Cardiac muscle cell (in vitro differentiated cells and primary cell): ENCODE data around the gene ZAR1. TPM values are rescaled to one million over a fixed set of nuclear protein-coding genes. Genes with fewer than 3 reads are reported as not detected.

Experiments
- DNase-seq, 2 donors: peaks; one replicate each; pipeline versions ENCODE4 v3.0.0 to v3.0.0-alpha.2; 2010 to 2017; ENCODE audit warnings: low read depth in 1 of 2, low spot score in 1 of 2
- H3K27ac ChIP-seq: fragments of 200-600 bp; sonication (generic); 2 replicates; pipeline ENCODE4 v1.5.1; 2016
- H3K27me3 ChIP-seq: fragments of 200-600 bp; sonication (generic); 2 replicates; pipeline ENCODE4 v1.6.0; 2016; ENCODE audit warnings: control low read depth
- H3K36me3 ChIP-seq: fragments of 200-600 bp; sonication (generic); 2 replicates; pipeline ENCODE4 v1.5.1; 2016; ENCODE audit warnings: control low read depth
- H3K4me1 ChIP-seq: fragments of 200-600 bp; sonication (generic); 2 replicates; pipeline ENCODE4 v1.8.1; 2017; ENCODE audit warnings: low read depth, mild to moderate bottlenecking, mixed run types
- H3K4me3 ChIP-seq: fragments of 200-600 bp; sonication (generic); 2 replicates; pipeline ENCODE4 v1.5.1; 2016; ENCODE audit warnings: mild to moderate bottlenecking
- H3K9me3 ChIP-seq: fragments of 200-600 bp; sonication (generic); 2 replicates; pipeline ENCODE4 v1.5.1; 2017; ENCODE audit warnings: low read depth, mild to moderate bottlenecking, control low read depth
- polyA plus RNA-seq: library from polyadenylated mRNA; unstranded; fragments of >200 nt; fragmentation: Nextera tagmentation; extraction: Ambion mirVana; gene quantifications from 2 replicates; pipeline ENCODE4 v1.2.1, GENCODE V29; 2016
- total RNA-seq: library from RNA; depleted of rRNA; stranded (reverse); fragments of >200 nt; gene quantifications from 2 replicates; pipeline ENCODE4 v1.2.3, GENCODE V29; 2016
- TF ChIP-seq, protein P1 (sequence below): IDR thresholded peaks from 2 replicates; pipeline ENCODE4 v1.5.1; 2012; ENCODE audit warnings: low read depth, mild to moderate bottlenecking, low read length

The ZAR1 gene
- total and polyA plus RNA-seq, 2 experiments from 2014 or later: not detected

DNA sequence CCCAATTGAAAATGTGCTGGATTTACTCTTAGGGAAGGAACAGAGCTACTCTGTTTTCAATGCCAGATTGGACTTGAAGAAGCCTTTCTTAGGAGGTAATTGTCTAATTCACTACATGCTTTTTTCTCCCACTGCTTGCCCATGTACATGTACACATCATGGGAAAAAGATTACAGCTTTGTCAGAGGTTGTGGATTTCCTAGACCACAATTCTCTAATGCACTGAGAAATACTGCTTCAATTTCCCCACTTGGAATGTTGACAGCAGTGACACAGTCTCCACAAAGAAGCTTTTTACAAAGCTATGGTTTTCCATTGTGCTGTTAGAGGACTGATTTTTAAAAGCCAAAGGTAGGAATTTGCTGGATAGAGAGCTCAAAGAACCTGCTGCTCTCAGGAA lies 19.5 kb downstream of the ZAR1 start:
- no peaks in the 10 kb centered on the region for H3K27me3 ChIP-seq
- H3K27ac ChIP-seq: no peak overlapping the region
- no peaks in the 10 kb centered on the region for H3K9me3 ChIP-seq
- H3K4me1 ChIP-seq: no peaks in the 10 kb centered on the region
- H3K4me3 ChIP-seq: no peak overlapping the region
- H3K36me3 ChIP-seq: peaks cover 73% of the 10 kb centered on the region
- DNase-seq: no peak
- TF ChIP-seq, protein P1, sequence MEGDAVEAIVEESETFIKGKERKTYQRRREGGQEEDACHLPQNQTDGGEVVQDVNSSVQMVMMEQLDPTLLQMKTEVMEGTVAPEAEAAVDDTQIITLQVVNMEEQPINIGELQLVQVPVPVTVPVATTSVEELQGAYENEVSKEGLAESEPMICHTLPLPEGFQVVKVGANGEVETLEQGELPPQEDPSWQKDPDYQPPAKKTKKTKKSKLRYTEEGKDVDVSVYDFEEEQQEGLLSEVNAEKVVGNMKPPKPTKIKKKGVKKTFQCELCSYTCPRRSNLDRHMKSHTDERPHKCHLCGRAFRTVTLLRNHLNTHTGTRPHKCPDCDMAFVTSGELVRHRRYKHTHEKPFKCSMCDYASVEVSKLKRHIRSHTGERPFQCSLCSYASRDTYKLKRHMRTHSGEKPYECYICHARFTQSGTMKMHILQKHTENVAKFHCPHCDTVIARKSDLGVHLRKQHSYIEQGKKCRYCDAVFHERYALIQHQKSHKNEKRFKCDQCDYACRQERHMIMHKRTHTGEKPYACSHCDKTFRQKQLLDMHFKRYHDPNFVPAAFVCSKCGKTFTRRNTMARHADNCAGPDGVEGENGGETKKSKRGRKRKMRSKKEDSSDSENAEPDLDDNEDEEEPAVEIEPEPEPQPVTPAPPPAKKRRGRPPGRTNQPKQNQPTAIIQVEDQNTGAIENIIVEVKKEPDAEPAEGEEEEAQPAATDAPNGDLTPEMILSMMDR: no peak

DNA sequence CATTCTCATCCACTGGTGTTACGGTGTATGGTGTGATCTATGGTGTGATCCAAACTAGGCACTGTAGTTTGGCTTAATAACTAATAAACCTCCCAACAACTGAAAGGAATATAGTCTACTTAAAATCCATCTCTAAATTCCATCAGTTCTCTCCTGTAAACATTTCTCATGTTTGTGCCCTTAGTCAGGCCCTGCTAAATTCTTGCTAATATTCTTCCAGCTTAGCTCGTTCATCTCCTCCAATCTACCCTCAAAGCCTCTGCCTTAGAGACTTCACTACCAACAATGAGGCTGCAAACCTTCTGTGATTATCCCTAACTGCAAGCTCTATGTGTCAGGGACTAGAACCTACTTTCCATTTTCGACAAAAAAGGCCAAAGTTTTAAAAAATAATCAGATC lies 28.1 kb downstream of the ZAR1 start:
- Histone ChIP-seq H3K27ac (no peak overlapping the region), H3K27me3 (no peaks in the 10 kb centered on the region), H3K36me3 (peaks cover 38% of the 10 kb centered on the region), H3K4me1 (peaks cover 6% of the 10 kb centered on the region), H3K9me3 (no peaks in the 10 kb centered on the region), H3K4me3 (no peak overlapping the region)
- DNase-seq: no peak
- TF ChIP-seq, protein P1: no peak

DNA sequence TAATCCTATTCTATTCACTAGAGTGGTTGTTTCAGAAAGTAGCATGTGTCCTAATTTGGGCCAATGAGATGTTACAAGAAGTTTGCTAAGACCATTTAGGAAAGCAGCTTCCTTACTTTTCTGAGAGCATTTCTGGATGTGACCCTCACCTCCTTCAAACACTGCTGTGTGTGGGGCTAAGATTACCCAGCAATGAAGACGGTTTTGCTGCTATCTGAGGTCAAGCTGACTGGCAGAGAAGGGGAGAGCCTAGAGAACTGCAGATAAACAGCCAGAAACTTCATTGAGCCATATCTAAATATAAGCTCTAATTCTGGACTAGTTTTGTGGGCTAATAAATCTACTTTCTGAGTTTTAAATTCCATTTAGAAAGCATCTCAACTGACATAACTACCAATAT lies 36.4 kb downstream of the ZAR1 start:
- Histone ChIP-seq H3K36me3 (peaks cover 50% of the 10 kb centered on the region), H3K27ac (peak overlapping the region; percentile 5), H3K4me3 (no peak overlapping the region), H3K4me1 (no peaks in the 10 kb centered on the region), H3K9me3 (no peaks in the 10 kb centered on the region), H3K27me3 (no peaks in the 10 kb centered on the region)
- TF ChIP-seq, protein P1: no peak
- no peak for DNase-seq

DNA sequence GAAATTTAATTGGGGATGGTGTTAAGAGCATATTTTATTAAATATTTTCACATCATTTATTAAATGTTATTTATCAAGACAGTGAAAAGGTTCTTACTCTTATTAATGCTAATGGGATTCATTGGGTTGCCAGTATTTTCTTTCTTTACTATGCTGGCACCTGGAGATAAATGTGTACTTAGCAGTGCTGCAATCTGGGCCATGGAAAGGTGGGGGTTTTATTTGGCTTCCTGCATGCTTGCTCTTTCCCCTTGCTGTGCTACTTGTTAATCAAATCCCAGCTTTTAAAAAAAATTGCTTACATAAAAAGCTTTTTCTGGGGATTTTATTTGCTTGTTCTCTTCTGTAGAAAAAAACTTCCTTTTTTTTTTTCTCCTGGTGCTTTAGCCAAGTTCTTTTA lies 48.3 kb downstream of the ZAR1 start:
- TF ChIP-seq, protein P1: no peak
- H3K4me3 ChIP-seq: no peak overlapping the region
- H3K9me3 ChIP-seq: no peaks in the 10 kb centered on the region
- no peak for DNase-seq
- no peaks in the 10 kb centered on the region for H3K27me3 ChIP-seq
- H3K4me1 ChIP-seq: no peaks in the 10 kb centered on the region
- no peak overlapping the region for H3K27ac ChIP-seq
- peaks cover 55% of the 10 kb centered on the region for H3K36me3 ChIP-seq

DNA sequence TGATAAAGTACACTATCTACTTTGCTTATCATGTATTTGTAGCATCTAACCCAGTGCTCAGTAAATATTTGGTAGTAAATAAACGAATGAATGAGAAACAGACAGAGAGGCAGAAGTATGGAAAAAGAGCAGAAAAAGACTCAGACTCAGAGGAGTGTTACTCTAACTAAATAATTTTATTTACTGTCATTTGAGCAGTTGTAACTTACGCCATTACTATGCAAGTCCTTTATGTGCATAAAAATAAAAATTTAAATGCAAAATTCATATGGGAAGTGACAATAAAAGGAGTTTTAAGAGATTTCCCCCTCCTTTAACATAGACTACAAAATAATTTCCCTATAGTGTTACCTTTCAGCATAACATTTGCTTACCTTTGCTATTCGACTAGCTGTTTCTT lies 49.5 kb downstream of the ZAR1 start:
- Histone ChIP-seq H3K4me1 (no peaks in the 10 kb centered on the region), H3K27me3 (no peaks in the 10 kb centered on the region), H3K9me3 (no peaks in the 10 kb centered on the region), H3K36me3 (peaks cover 52% of the 10 kb centered on the region), H3K27ac (no peak overlapping the region), H3K4me3 (no peak overlapping the region)
- TF ChIP-seq, protein P1: no peak
- DNase-seq: no peak

DNA sequence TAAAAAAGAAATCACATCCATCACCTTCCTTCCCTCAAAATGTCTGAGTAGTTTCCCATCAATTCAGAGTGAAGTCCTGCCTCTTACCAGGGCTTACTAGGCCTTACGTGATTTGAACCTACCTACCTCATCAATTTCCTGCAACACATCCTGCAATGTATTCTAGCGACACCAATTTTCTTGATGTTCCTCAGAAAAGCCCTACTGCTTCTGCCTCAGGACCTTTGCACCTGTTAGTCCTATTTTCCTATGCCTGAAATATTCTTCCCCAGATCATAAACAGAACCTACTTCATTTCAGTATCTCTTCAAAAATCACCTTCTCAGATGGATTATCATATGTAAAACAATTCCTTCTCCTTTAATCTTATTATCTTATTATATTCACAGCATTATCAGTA lies 52.8 kb downstream of the ZAR1 start:
- Histone ChIP-seq H3K4me1 (no peaks in the 10 kb centered on the region), H3K27me3 (no peaks in the 10 kb centered on the region), H3K4me3 (no peak overlapping the region), H3K27ac (no peak overlapping the region), H3K36me3 (peaks cover 68% of the 10 kb centered on the region), H3K9me3 (no peaks in the 10 kb centered on the region)
- DNase-seq: no peak
- TF ChIP-seq, protein P1: no peak
